ENCODE data around the gene IGLON5. TPM values are rescaled to one million over a fixed set of nuclear protein-coding genes. Genes with fewer than 3 reads are reported as not detected.
A peak's percentile ranks its signal among the peaks of the same experiment; 100 is the strongest.

Gene IGLON5
- total RNA-seq (ENCODE audit: low replicate concordance): 0.33 and 18.0 TPM in 2 replicates
- long read RNA-seq: 0 reads

DNA sequence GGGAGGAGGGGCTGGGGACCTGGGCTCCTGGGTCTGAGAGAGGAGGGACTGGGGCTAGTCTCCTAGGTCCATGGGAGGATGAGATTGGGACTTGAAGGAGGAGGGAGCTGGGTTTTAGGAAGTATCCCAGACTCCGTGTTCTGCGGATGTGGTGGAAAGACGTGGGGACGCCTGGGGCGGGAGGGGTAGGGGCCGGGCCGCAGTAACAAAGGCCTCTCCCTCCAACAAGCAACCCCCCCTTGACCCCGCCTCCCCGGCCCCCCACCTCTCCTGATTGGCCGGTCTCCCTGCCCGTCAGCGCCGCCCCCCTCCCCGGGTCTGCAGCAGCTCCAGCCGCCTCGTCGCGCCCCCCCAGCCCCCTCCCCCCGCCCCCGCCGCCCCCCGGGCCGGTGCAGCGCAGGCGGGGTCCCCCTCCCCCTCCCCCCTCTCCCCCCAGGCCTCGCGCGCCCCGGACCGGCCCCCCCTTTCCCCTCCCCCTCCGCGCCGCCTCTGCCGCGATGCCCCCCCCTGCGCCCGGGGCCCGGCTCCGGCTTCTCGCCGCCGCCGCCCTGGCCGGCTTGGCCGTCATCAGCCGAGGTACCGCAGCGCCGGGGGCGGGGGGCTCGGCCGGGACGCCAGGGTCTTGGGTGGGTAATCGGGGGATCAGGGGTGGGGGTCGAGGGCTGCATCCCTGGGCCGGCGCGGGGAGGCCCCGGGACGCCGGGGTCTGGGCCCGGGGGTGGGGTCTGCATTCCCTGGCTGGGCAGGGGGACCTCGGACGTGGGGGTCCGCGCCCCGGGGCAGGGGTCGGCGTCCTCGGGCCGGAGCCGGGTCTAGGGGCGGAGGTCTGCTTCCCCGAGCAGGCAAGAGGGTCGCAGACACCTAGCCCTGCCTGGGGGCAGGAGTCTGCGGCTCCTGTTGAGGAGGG, at the start of gene IGLON5:
IGLON5 (plus strand) TSS at position 294 of the 907 bp plus-strand sequence; CDS start at position 498, 204 bp downstream.
- H3K27me3 Mint-ChIP-seq: peaks cover 48% of the 10 kb centered on the region
- peak within 1 kb of the TSS; percentile 81 for H3K4me3 Mint-ChIP-seq
- H3K4me1 Mint-ChIP-seq (ENCODE audit: unreplicated experiment): peaks cover 19% of the 10 kb centered on the region
- TF ChIP-seq, protein P1, sequence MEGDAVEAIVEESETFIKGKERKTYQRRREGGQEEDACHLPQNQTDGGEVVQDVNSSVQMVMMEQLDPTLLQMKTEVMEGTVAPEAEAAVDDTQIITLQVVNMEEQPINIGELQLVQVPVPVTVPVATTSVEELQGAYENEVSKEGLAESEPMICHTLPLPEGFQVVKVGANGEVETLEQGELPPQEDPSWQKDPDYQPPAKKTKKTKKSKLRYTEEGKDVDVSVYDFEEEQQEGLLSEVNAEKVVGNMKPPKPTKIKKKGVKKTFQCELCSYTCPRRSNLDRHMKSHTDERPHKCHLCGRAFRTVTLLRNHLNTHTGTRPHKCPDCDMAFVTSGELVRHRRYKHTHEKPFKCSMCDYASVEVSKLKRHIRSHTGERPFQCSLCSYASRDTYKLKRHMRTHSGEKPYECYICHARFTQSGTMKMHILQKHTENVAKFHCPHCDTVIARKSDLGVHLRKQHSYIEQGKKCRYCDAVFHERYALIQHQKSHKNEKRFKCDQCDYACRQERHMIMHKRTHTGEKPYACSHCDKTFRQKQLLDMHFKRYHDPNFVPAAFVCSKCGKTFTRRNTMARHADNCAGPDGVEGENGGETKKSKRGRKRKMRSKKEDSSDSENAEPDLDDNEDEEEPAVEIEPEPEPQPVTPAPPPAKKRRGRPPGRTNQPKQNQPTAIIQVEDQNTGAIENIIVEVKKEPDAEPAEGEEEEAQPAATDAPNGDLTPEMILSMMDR (conservative IDR thresholded peaks at IDR 0.05): no peak
- DNase-seq (ENCODE audit: extremely low spot score, unreplicated experiment): no peak
- H3K27ac Mint-ChIP-seq: no peak within 1 kb of the TSS
- no peaks in the 10 kb centered on the region for H3K36me3 Mint-ChIP-seq
- peaks cover 5% of the 10 kb centered on the region for H3K9me3 Mint-ChIP-seq

DNA sequence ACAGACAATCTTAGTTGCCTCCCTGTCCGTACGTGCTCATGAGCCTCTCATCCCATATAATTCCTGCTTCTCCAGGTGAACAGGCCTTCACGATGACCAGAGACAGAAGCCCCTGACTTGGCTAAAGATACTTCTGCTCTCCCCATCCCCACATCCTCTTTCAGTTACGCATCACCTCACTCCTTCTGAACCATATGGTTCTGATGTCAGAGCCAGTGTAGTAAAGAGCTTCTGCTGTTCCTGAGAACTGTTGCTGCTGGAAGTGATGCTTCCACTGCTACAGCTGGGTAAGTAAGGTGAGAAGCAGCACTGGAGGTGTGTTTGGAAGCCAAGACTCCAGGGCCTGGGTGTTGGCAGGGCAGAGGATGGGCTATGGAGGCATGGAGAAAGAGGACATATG, 47.6 kb upstream of the IGLON5 start:
- Mint-ChIP-seq H3K4me1 (ENCODE audit: unreplicated experiment) (no peaks in the 10 kb centered on the region), H3K9me3 (no peaks in the 10 kb centered on the region), H3K36me3 (no peaks in the 10 kb centered on the region), H3K27ac (no peak overlapping the region), H3K27me3 (peaks cover 15% of the 10 kb centered on the region), H3K4me3 (no peak overlapping the region)
- no peak for DNase-seq (ENCODE audit: extremely low spot score, unreplicated experiment)
- TF ChIP-seq, protein P1 (conservative IDR thresholded peaks at IDR 0.05): no peak

DNA sequence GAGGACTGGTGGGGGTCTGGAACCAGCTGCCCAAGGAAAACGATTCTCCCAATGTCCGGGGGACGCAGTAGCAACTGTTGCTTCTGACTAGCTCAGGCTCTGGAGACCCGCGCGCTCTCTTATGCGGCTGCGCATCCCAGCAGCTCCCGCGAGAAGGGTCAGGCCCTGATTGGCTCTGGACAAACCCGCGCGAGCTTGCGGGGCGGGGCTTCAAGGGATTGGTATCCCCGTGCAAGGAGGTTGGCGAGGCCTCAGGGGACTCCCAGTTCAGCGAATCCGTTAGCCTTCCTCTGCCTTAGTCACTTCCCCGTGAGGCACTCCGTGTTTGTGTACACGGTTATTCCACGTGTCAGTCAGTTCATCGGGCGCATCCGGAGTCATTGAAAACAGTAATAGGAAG, 40.4 kb upstream of the IGLON5 start:
- H3K27me3 Mint-ChIP-seq: peaks cover 7% of the 10 kb centered on the region
- TF ChIP-seq, protein P1 (conservative IDR thresholded peaks at IDR 0.05): no peak
- no peaks in the 10 kb centered on the region for H3K36me3 Mint-ChIP-seq
- H3K27ac Mint-ChIP-seq: no peak overlapping the region
- no peak for DNase-seq (ENCODE audit: extremely low spot score, unreplicated experiment)
- no peak overlapping the region for H3K4me3 Mint-ChIP-seq
- H3K9me3 Mint-ChIP-seq: no peaks in the 10 kb centered on the region
- no peaks in the 10 kb centered on the region for H3K4me1 Mint-ChIP-seq (ENCODE audit: unreplicated experiment)

DNA sequence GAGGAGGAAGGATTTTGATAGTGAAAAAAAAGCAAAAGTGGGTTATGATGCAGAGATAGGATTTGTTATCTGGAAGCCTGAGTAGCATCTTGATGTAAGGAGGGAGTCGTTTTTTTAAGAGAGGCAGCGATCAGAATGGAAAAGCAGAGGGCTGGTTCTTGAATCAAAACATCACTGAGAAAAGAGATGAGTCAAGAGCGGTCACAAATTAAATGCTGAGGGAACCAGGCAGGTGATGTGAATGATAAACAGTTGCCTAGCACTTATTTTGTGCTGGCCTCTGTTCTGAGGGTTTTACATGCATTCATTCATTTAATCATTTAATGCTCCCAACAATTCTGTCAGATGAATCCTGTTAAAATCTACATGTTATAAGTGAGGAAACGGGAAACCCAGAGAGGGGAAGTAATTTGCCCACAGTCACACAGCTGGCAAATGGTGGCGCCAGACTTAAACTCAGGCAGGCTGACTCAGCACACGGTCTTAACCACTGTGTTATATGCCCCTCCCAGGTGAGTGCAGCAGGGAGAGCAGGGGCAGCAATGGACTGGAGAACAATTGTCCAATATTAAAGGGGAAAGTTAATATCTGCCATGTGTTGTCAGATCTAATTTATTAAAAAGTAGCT, 39.1 kb upstream of the IGLON5 start:
- Mint-ChIP-seq H3K36me3 (no peaks in the 10 kb centered on the region), H3K27ac (no peak overlapping the region), H3K4me3 (no peak overlapping the region), H3K27me3 (peaks cover 7% of the 10 kb centered on the region), H3K9me3 (no peaks in the 10 kb centered on the region), H3K4me1 (ENCODE audit: unreplicated experiment) (no peaks in the 10 kb centered on the region)
- TF ChIP-seq, protein P1 (conservative IDR thresholded peaks at IDR 0.05): no peak
- no peak for DNase-seq (ENCODE audit: extremely low spot score, unreplicated experiment)

DNA sequence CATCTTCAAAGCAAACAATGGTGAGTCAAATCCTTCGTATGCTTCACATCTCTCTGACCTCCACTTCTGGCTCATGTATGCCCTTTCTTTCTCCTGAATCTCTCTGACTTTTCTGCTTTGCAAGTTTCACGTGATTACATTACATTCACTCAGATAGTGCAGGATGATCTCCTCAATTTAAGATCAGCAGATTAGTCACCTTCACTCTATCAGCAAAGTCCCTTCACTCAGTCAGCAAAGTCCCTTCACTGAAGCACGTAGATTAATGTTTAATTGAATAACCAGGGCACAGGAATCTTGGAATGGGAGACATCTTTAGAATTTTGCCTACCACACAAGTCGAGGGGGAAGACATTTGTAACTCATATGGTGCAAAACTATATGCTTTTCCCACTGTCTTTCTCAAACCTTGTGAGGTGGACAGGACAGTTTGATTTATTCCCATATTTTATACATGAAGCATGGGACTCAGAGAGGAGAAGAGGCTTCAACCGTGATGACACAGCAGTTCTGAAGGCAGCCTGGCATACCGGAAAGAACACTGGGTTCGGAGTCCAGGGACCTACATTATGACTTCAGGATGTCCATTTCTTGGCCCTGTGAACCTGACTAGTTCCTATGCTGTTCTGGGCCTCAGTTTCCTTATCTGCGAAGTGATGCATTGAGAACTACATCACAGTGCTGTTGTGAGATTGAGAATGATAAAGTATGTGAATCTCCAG, 37.2 kb upstream of the IGLON5 start:
- DNase-seq (ENCODE audit: extremely low spot score, unreplicated experiment): no peak
- Mint-ChIP-seq H3K4me1 (ENCODE audit: unreplicated experiment) (no peaks in the 10 kb centered on the region), H3K27me3 (peaks cover 15% of the 10 kb centered on the region), H3K4me3 (no peak overlapping the region), H3K27ac (no peak overlapping the region), H3K36me3 (no peaks in the 10 kb centered on the region), H3K9me3 (no peaks in the 10 kb centered on the region)
- TF ChIP-seq, protein P1 (conservative IDR thresholded peaks at IDR 0.05): no peak
